Spleen (tissue), 7 donors: ENCODE results near the gene CYP4Z1.

Experiments used
- POLR2A ChIP-seq, 3 donors: fragments of 450-650 bp; IDR thresholded peaks; one replicate each; pipeline ENCODE4 v1.5.1; 2017; ENCODE audit warnings: antibody characterized with exemption in 3 of 3, mild to moderate bottlenecking in 1 of 3
- POLR2AphosphoS5 ChIP-seq, 3 donors: sonication (generic); formaldehyde crosslinking; IDR thresholded peaks; one replicate each; pipeline ENCODE4 v1.5.1; 2017; ENCODE audit warnings: antibody characterized with exemption in 3 of 3
- TF ChIP-seq, protein P1 (sequence below), 11 experiments: fragments of 200-600 bp in 7 of 11; fragments of 450-650 bp in 4 of 11; sonication (generic) in 4 of 11; IDR thresholded peaks in 8 of 11; conservative IDR thresholded peaks in 3 of 11; 1 replicate in 7 of 11; 2 replicates in 4 of 11; pipeline versions ENCODE4 v1.4.0 to v1.8.0; 2016 to 2021; ENCODE audit warnings: antibody characterized with exemption in 11 of 11, inconsistent platforms in 4 of 11, mild to moderate bottlenecking in 1 of 11
- donor health status: DM: no; HTN: no; CAD: no; lungs with moderate emphysema.
- donor health status: DM: no; HTN: no; CAD: no.
- donor health status: DM: no; HTN: no; CAD: no.

DNA sequence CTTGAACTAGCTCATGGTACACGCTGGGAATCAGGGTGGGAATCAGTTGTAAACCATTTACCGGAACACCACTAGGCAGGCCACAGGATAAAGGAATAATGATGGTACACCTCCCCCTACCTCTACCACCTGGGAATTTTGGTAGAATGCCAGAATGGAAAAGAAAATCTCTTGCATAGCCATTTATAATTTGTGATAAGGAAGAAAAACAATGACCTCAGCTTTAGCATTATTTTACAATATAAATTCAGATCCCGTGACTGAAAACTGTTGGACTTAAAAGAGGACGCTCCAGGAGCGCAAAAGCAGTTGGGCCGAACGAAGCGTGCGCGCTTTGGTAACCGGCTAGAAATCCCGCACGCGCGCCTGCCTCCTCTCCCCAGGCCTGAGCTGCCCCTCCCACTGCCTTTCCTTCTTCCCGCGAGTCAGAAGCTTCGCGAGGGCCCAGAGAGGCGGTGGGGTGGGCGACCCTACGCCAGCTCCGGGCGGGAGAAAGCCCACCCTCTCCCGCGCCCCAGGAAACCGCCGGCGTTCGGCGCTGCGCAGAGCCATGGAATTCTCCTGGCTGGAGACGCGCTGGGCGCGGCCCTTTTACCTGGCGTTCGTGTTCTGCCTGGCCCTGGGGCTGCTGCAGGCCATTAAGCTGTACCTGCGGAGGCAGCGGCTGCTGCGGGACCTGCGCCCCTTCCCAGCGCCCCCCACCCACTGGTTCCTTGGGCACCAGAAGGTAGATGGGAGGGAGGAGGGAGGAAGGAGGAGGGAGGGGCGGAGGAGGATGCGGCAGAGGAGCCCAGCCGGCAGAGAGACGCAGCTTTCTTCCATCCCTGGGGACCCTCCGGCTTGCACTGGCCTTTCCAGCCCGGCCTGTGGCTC is 43.5 kb upstream of the CYP4Z1 start, which contains the start of gene CYP4X1:
- TF ChIP-seq POLR2AphosphoS5 (IDR thresholded peaks at IDR 0.05) (no peak), POLR2A (IDR thresholded peaks at IDR 0.05) (no peak)
- TF ChIP-seq, protein P1, sequence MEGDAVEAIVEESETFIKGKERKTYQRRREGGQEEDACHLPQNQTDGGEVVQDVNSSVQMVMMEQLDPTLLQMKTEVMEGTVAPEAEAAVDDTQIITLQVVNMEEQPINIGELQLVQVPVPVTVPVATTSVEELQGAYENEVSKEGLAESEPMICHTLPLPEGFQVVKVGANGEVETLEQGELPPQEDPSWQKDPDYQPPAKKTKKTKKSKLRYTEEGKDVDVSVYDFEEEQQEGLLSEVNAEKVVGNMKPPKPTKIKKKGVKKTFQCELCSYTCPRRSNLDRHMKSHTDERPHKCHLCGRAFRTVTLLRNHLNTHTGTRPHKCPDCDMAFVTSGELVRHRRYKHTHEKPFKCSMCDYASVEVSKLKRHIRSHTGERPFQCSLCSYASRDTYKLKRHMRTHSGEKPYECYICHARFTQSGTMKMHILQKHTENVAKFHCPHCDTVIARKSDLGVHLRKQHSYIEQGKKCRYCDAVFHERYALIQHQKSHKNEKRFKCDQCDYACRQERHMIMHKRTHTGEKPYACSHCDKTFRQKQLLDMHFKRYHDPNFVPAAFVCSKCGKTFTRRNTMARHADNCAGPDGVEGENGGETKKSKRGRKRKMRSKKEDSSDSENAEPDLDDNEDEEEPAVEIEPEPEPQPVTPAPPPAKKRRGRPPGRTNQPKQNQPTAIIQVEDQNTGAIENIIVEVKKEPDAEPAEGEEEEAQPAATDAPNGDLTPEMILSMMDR (IDR thresholded peaks at IDR 0.05 in 8 of 11, conservative IDR thresholded peaks at IDR 0.05 in 3 of 11), result no peak
